HepG2 (cell line): Measurements from ENCODE around the gene ST6GALNAC4. TPM values are rescaled to one million over a fixed set of nuclear protein-coding genes. Genes with fewer than 3 reads are reported as not detected.

Experiments used
- ASH2L ChIP-seq: fragments of 300-600, 200-600 bp; sonication (generic); IDR thresholded peaks from 2 replicates; pipeline ENCODE4 v1.7.0; 2017; ENCODE audit warnings: low read depth, mild to moderate bottlenecking, moderate library complexity, mixed read lengths, low read length; ENCODE audit not compliant: insufficient read length
- CENPT ChIP-seq: sonication (generic); formaldehyde crosslinking; IDR thresholded peaks from 2 replicates; pipeline ENCODE4 v1.8.0; 2022; ENCODE audit warnings: low read depth, mild to moderate bottlenecking, moderate library complexity, missing genetic modification reagents
- HMGA1 ChIP-seq: sonication (generic); formaldehyde crosslinking; conservative IDR thresholded peaks from 2 replicates; pipeline ENCODE4 v1.4.0; 2020; ENCODE audit warnings: missing genetic modification reagents
- IRX3 ChIP-seq: sonication (generic); formaldehyde crosslinking; IDR thresholded peaks from 2 replicates; pipeline ENCODE4 v1.8.1; 2023; ENCODE audit warnings: mild to moderate bottlenecking, low read depth, missing genetic modification reagents, borderline replicate concordance
- KLF11 ChIP-seq: IDR thresholded peaks from 2 replicates; pipeline ENCODE4 v1.6.1; 2016; ENCODE audit warnings: missing compliant biosample characterization
- LCORL ChIP-seq, 2 experiments: fragments of 450-650 bp in 1 of 2; sonication (generic) in 1 of 2; formaldehyde crosslinking in 1 of 2; IDR thresholded peaks; 2 replicates each; pipeline versions ENCODE4 v1.5.0 to v1.6.1; 2017 to 2020; ENCODE audit warnings: antibody characterized with exemption in 1 of 2, missing genetic modification reagents in 1 of 2
- MED1 ChIP-seq: sonication (generic); formaldehyde crosslinking; IDR thresholded peaks from 2 replicates; pipeline ENCODE4 v1.4.0; 2020; ENCODE audit warnings: missing genetic modification reagents
- MYNN ChIP-seq: sonication (generic); formaldehyde crosslinking; IDR thresholded peaks from 2 replicates; pipeline ENCODE4 v1.4.0; 2020; ENCODE audit warnings: mild to moderate bottlenecking, low read depth, missing genetic modification reagents
- SAP130 ChIP-seq: IDR thresholded peaks from 2 replicates; pipeline ENCODE4 v1.6.1; 2016; ENCODE audit warnings: low read depth
- TEAD3 ChIP-seq: optimal IDR thresholded peaks from 2 replicates; pipeline ENCODE3; 2016; ENCODE audit warnings: borderline replicate concordance
- UBTF ChIP-seq: sonication (generic); formaldehyde crosslinking; IDR thresholded peaks from 2 replicates; pipeline ENCODE4 v1.4.0; 2020; ENCODE audit warnings: mild to moderate bottlenecking, missing genetic modification reagents
- XBP1 ChIP-seq: sonication (generic); formaldehyde crosslinking; IDR thresholded peaks from 2 replicates; pipeline ENCODE4 v1.5.0; 2020; ENCODE audit warnings: missing genetic modification reagents
- YEATS2 ChIP-seq: sonication (generic); formaldehyde crosslinking; IDR thresholded peaks from 2 replicates; pipeline ENCODE4 v1.4.0; 2020; ENCODE audit warnings: missing genetic modification reagents, borderline replicate concordance
- ZBTB21 ChIP-seq: sonication (generic); formaldehyde crosslinking; IDR thresholded peaks from 2 replicates; pipeline ENCODE4 v1.4.0; 2020; ENCODE audit warnings: missing genetic modification reagents
- ZFP37 ChIP-seq: sonication (generic); formaldehyde crosslinking; IDR thresholded peaks from 2 replicates; pipeline ENCODE4 v1.4.0; 2020; ENCODE audit warnings: missing genetic modification reagents, borderline replicate concordance
- ZNF281 ChIP-seq: sonication (generic); formaldehyde crosslinking; IDR thresholded peaks from 2 replicates; pipeline ENCODE4 v1.4.0; 2020; ENCODE audit warnings: missing genetic modification reagents, borderline replicate concordance
- ZNF382 ChIP-seq: sonication (generic); formaldehyde crosslinking; IDR thresholded peaks from 2 replicates; pipeline ENCODE4 v1.5.0; 2020; ENCODE audit warnings: missing genetic modification reagents, mild to moderate bottlenecking, borderline replicate concordance
- ZNF431 ChIP-seq: sonication (generic); formaldehyde crosslinking; IDR thresholded peaks from 2 replicates; pipeline ENCODE4 v1.9.0; 2022; ENCODE audit warnings: missing genetic modification reagents, low read depth, mild to moderate bottlenecking, borderline replicate concordance
- ZNF496 ChIP-seq: sonication (generic); formaldehyde crosslinking; IDR thresholded peaks from 2 replicates; pipeline ENCODE4 v1.8.1; 2023; ENCODE audit warnings: mild to moderate bottlenecking, moderate library complexity, missing genetic modification reagents; ENCODE audit not compliant: insufficient replicate concordance
- polyA plus RNA-seq, 8 experiments: library from polyadenylated mRNA; depleted of rRNA in 3 of 8; stranded (reverse) in 7 of 8; unstranded in 1 of 8; fragments of >200 nt; fragmentation: Illumina TruSeq in 4 of 8; extraction: Trizol in 4 of 8; gene quantifications; 2 replicates each; pipeline versions ENCODE4 v1.2.1 to v1.2.3, GENCODE V29; 2011 to 2016; ENCODE audit warnings: low read depth in 4 of 8, missing spikeins in 1 of 8, mixed read lengths in 1 of 8; ENCODE audit not compliant: insufficient read depth in 1 of 8
- total RNA-seq, 5 experiments: library from RNA; depleted of rRNA; stranded (reverse); fragments of >200 nt; fragmentation: Illumina TruSeq; extraction: Trizol; gene quantifications; 2 replicates each; pipeline ENCODE4 v1.2.3, GENCODE V29; 2016; ENCODE audit warnings: low read depth in 1 of 5
- TF ChIP-seq, protein P1 (sequence below): sonication (generic); formaldehyde crosslinking; IDR thresholded peaks from 2 replicates; pipeline ENCODE4 v1.9.0; 2021; ENCODE audit warnings: missing genetic modification reagents, mild to moderate bottlenecking, borderline replicate concordance
- TF ChIP-seq, protein P2 (sequence below): sonication (generic); formaldehyde crosslinking; IDR thresholded peaks from 2 replicates; pipeline ENCODE4 v1.4.0; 2020; ENCODE audit warnings: missing genetic modification reagents, low read depth, mild to moderate bottlenecking, borderline replicate concordance

ST6GALNAC4 gene
- total and polyA plus RNA-seq, 2 of the 13 experiments (the other 11 are each of a cell fraction or from before 2014, with no cell fraction given): 18.8 to 27.7 TPM

DNA sequence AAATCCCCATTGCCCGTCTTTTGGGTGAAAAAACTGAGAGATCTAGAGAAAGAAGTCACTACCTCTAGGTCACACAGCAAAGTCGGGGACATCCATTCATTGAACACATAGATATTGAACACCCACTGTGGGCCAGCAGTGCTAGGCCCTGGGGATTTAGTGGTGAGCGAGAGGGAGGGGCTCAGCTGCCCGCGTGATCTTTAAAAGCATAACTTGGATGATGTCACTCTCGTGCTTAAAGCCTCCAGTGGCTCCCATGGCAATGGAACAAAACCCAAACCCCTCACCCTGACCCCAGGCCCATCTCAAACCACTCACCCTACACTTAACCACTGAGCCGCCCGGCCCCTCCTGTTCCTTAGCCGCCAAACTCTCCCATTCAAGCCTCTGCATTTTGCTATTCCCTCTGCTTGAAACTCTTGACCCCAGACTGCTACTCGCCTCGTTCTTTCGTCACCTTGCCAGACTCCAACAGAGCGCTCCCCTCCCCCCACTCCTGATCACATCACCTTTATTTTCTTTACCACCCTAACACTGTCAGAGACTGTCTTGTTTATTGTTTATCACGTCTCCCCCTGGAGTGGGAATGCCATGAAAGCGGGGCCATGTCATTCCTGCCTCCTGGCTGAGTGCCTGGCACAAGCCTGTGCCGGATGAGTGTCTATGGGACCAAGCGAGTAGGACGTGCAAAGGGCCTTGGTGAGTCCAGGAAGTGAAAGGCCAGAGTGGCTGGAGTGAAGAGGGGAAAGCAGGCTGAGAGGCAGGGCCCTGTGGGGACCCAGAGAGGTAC is 14.4 kb upstream of the ST6GALNAC4 start (continued):
- TF ChIP-seq KLF11 (CRISPR knock-in tag) (no peak), MED1 (CRISPR knock-in tag) (no peak), ZNF281 (CRISPR knock-in tag) (peak; percentile 56; the same call in 1 of the 2 replicates), LCORL (IDR thresholded peaks at IDR 0.05) (no peak), LCORL (CRISPR knock-in tag; IDR thresholded peaks at IDR 0.05) (no peak), CENPT (CRISPR knock-in tag) (no peak), YEATS2 (no peak), ZFP37 (CRISPR knock-in tag) (no peak), ZBTB21 (CRISPR knock-in tag) (no peak), IRX3 (CRISPR knock-in tag) (no peak), MYNN (CRISPR knock-in tag) (no peak), UBTF (CRISPR knock-in tag) (peak; percentile 53; the same call in 1 of the 2 replicates), ASH2L (peak; percentile 8), TEAD3 (CRISPR knock-in tag) (peak; percentile 11), ZNF496 (CRISPR knock-in tag) (no peak), HMGA1 (CRISPR knock-in tag) (no peak), ZNF431 (CRISPR knock-in tag) (0 out of 2 replicates have a peak, but pooled peaks have one; percentile 41), SAP130 (CRISPR knock-in tag) (peak; percentile 65), ZNF382 (CRISPR knock-in tag) (no peak), XBP1 (CRISPR knock-in tag) (no peak)
- TF ChIP-seq, protein P1, sequence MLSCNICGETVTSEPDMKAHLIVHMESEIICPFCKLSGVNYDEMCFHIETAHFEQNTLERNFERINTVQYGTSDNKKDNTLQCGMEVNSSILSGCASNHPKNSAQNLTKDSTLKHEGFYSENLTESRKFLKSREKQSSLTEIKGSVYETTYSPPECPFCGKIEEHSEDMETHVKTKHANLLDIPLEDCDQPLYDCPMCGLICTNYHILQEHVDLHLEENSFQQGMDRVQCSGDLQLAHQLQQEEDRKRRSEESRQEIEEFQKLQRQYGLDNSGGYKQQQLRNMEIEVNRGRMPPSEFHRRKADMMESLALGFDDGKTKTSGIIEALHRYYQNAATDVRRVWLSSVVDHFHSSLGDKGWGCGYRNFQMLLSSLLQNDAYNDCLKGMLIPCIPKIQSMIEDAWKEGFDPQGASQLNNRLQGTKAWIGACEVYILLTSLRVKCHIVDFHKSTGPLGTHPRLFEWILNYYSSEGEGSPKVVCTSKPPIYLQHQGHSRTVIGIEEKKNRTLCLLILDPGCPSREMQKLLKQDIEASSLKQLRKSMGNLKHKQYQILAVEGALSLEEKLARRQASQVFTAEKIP (CRISPR knock-in tag): peak; percentile 61; the same call in 1 of the 2 replicates
- TF ChIP-seq, protein P2, sequence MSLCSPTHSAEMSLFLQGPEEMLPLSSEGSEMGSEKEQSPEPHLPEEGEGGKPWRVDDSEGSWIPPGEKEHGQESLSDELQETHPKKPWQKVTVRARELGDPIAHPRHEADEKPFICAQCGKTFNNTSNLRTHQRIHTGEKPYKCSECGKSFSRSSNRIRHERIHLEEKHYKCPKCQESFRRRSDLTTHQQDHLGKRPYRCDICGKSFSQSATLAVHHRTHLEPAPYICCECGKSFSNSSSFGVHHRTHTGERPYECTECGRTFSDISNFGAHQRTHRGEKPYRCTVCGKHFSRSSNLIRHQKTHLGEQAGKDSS (CRISPR knock-in tag): peak; percentile 43; the same call in 1 of the 2 replicates
